K562 (cell line): Measurements from ENCODE around the gene TRAP1.

Experiments
- CBX5 ChIP-seq: IDR thresholded peaks from 2 replicates; pipeline ENCODE4 v1.6.1; 2014; ENCODE audit warnings: low read depth, borderline replicate concordance
- ELF2 ChIP-seq: fragments of 250-450 bp; sonication (Bioruptor Pico); IDR thresholded peaks from 2 replicates; pipeline ENCODE4 v1.5.0; 2021; ENCODE audit warnings: mild to moderate bottlenecking
- FOXK1 ChIP-seq: sonication (generic); formaldehyde crosslinking; IDR thresholded peaks from 2 replicates; pipeline ENCODE4 v1.8.0; 2022; ENCODE audit warnings: missing genetic modification reagents, mild to moderate bottlenecking, borderline replicate concordance
- JUND ChIP-seq, 2 experiments: IDR thresholded peaks; 2 replicates in 1 of 2; 3 replicates in 1 of 2; pipeline ENCODE4 v1.6.1; 2011; ENCODE audit warnings: borderline replicate concordance in 2 of 2, low read depth in 2 of 2, low read length in 2 of 2, improper control_type of control experiment in 1 of 2, missing biosample characterization in 1 of 2, missing genetic modification characterization in 1 of 2, missing genetic modification reagents in 1 of 2
- MTA3 ChIP-seq: fragments of 450-650 bp; formaldehyde crosslinking; IDR thresholded peaks from 2 replicates; pipeline ENCODE4 v1.6.1; 2017; ENCODE audit warnings: mild to moderate bottlenecking, borderline replicate concordance
- XRCC5 ChIP-seq: fragments of 200-400 bp; formaldehyde crosslinking; IDR thresholded peaks from 2 replicates; pipeline ENCODE4 v1.6.1; 2017; ENCODE audit warnings: low read depth, mild to moderate bottlenecking, low read length
- TF ChIP-seq, protein P1 (sequence below): fragments of 250-450 bp; sonication (Bioruptor Pico); IDR thresholded peaks from 2 replicates; pipeline ENCODE4 v1.5.0; 2021; ENCODE audit warnings: mild to moderate bottlenecking, borderline replicate concordance
- TF ChIP-seq, protein P2 (sequence below): fragments of 250-450 bp; sonication (Bioruptor Pico); IDR thresholded peaks from 2 replicates; pipeline ENCODE4 v1.9.0; 2021; ENCODE audit warnings: mild to moderate bottlenecking, inconsistent platforms
- TF ChIP-seq, protein P3 (sequence below), 3 experiments: IDR thresholded peaks in 2 of 3; conservative IDR thresholded peaks in 1 of 3; 2 replicates each; pipeline ENCODE4 v1.5.1; 2011 to 2012; ENCODE audit warnings: low read length in 3 of 3, mild to moderate bottlenecking in 3 of 3, control low read depth in 2 of 3, improper control_type of control experiment in 1 of 3, inconsistent platforms in 1 of 3, low read depth in 1 of 3, mixed read lengths in 1 of 3, moderate library complexity in 1 of 3; ENCODE audit not compliant: insufficient read depth in 2 of 3

DNA sequence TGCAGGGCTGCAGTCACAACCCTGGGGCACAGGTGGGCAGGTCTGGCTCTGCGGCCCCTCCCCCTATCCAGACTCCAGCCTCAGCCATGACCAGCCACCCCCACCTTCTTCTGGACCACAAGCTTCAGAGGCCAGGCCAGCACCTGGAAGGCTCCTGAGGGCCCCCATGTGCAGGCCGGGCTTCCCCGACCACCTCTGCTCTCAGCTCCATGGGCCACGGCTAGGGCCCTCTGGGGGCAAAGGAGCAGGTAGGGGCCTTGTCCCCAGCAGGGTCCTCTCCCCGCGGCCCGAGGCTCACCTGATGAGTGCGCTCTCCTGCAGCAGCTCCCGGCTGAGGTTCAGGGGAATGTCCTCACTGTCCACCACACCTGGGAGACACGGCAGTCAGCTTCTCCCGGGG lies 45.9 kb downstream of the TRAP1 start:
- TF ChIP-seq FOXK1 (CRISPR knock-in tag) (no peak), JUND (IDR thresholded peaks at IDR 0.05; ENCODE audit: borderline replicate concordance, low read depth, low read length) (no peak), JUND (tag; IDR thresholded peaks at IDR 0.05; ENCODE audit: borderline replicate concordance, low read depth, low read length) (no peak), XRCC5 (no peak), MTA3 (no peak), ELF2 (CRISPR knock-in tag) (no peak), CBX5 (no peak)
- TF ChIP-seq, protein P1, sequence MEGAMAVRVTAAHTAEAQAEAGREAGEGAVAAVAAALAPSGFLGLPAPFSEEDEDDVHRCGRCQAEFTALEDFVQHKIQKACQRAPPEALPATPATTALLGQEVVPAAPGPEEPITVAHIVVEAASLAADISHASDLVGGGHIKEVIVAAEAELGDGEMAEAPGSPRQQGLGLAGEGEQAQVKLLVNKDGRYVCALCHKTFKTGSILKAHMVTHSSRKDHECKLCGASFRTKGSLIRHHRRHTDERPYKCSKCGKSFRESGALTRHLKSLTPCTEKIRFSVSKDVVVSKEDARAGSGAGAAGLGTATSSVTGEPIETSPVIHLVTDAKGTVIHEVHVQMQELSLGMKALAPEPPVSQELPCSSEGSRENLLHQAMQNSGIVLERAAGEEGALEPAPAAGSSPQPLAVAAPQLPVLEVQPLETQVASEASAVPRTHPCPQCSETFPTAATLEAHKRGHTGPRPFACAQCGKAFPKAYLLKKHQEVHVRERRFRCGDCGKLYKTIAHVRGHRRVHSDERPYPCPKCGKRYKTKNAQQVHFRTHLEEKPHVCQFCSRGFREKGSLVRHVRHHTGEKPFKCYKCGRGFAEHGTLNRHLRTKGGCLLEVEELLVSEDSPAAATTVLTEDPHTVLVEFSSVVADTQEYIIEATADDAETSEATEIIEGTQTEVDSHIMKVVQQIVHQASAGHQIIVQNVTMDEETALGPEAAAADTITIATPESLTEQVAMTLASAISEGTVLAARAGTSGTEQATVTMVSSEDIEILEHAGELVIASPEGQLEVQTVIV (CRISPR knock-in tag) = no peak
- TF ChIP-seq, protein P2, sequence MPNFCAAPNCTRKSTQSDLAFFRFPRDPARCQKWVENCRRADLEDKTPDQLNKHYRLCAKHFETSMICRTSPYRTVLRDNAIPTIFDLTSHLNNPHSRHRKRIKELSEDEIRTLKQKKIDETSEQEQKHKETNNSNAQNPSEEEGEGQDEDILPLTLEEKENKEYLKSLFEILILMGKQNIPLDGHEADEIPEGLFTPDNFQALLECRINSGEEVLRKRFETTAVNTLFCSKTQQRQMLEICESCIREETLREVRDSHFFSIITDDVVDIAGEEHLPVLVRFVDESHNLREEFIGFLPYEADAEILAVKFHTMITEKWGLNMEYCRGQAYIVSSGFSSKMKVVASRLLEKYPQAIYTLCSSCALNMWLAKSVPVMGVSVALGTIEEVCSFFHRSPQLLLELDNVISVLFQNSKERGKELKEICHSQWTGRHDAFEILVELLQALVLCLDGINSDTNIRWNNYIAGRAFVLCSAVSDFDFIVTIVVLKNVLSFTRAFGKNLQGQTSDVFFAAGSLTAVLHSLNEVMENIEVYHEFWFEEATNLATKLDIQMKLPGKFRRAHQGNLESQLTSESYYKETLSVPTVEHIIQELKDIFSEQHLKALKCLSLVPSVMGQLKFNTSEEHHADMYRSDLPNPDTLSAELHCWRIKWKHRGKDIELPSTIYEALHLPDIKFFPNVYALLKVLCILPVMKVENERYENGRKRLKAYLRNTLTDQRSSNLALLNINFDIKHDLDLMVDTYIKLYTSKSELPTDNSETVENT (CRISPR knock-in tag) = no peak
- TF ChIP-seq, protein P3, sequence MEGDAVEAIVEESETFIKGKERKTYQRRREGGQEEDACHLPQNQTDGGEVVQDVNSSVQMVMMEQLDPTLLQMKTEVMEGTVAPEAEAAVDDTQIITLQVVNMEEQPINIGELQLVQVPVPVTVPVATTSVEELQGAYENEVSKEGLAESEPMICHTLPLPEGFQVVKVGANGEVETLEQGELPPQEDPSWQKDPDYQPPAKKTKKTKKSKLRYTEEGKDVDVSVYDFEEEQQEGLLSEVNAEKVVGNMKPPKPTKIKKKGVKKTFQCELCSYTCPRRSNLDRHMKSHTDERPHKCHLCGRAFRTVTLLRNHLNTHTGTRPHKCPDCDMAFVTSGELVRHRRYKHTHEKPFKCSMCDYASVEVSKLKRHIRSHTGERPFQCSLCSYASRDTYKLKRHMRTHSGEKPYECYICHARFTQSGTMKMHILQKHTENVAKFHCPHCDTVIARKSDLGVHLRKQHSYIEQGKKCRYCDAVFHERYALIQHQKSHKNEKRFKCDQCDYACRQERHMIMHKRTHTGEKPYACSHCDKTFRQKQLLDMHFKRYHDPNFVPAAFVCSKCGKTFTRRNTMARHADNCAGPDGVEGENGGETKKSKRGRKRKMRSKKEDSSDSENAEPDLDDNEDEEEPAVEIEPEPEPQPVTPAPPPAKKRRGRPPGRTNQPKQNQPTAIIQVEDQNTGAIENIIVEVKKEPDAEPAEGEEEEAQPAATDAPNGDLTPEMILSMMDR (IDR thresholded peaks at IDR 0.05 in 2 of 3, conservative IDR thresholded peaks at IDR 0.05 in 1 of 3; ENCODE audit: insufficient read depth in 2 of 3, low read depth in 1 of 3, low read length in 3 of 3) = no peak
